GM12872 (cell line): ENCODE measurements around the gene NRDC.

Source experiments
- TF ChIP-seq, protein P1 (sequence below): IDR thresholded peaks from 3 replicates; pipeline ENCODE4 v1.5.1; 2011; ENCODE audit warnings: low read depth, mild to moderate bottlenecking, low read length, moderate library complexity; ENCODE audit not compliant: insufficient read depth

The NRDC gene

DNA sequence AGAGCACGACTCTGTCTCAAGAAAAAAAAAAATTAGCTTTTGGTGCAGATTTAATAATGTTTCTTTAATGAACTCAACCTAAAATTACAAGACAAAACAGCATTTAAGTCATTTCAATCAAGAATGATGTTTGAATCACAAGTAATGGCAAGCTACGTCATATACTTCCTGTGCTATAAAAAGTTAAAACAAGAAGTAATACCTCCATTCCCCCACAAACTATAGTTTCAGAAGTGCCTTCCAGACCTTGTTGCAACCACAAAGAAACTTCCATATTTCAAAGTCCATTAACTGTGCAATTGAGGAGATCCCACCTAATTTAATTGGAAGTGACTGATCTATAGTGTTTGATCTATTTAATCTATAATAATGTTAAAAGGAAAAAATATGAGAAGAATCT lies 15.1 kb downstream of the NRDC start:
- TF ChIP-seq, protein P1, sequence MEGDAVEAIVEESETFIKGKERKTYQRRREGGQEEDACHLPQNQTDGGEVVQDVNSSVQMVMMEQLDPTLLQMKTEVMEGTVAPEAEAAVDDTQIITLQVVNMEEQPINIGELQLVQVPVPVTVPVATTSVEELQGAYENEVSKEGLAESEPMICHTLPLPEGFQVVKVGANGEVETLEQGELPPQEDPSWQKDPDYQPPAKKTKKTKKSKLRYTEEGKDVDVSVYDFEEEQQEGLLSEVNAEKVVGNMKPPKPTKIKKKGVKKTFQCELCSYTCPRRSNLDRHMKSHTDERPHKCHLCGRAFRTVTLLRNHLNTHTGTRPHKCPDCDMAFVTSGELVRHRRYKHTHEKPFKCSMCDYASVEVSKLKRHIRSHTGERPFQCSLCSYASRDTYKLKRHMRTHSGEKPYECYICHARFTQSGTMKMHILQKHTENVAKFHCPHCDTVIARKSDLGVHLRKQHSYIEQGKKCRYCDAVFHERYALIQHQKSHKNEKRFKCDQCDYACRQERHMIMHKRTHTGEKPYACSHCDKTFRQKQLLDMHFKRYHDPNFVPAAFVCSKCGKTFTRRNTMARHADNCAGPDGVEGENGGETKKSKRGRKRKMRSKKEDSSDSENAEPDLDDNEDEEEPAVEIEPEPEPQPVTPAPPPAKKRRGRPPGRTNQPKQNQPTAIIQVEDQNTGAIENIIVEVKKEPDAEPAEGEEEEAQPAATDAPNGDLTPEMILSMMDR: no peak

DNA sequence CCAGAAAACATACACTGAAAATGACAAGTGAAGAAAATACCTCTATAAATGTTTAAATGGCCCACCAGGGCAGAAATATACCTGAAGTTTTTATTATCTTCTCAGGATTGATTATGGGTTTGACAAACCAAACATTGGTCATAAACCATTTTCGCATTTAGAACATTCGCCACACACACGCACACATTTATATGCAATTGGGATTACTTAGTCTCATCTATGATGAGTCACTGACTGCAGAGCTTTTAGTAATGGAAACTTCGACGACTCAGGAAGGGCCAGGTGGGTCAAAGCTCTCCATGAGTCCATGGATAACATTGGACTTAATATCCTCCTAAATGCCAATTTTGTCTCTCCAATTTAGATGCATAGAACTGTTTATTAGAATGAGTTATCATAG lies 16.9 kb downstream of the NRDC start:
- TF ChIP-seq, protein P1: no peak

DNA sequence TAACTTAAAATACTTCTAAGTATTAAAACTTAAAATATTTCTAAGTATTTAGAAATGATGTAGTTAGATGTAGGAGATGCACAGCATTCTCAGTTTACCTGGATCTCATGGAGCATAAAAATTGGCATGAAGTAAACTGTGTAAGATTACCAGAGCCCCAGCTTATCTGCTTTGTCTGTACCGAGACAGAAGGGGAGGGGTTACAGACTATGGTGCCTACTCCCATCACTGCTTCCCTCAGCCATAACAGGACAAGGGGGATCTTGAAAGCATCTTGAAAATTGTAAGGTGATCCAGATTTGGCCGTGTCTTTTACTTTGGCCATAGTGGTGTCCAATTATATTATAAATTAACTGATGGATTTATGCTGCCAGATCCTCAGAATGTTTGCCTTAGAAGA lies 18.8 kb downstream of the NRDC start:
- TF ChIP-seq, protein P1: no peak

DNA sequence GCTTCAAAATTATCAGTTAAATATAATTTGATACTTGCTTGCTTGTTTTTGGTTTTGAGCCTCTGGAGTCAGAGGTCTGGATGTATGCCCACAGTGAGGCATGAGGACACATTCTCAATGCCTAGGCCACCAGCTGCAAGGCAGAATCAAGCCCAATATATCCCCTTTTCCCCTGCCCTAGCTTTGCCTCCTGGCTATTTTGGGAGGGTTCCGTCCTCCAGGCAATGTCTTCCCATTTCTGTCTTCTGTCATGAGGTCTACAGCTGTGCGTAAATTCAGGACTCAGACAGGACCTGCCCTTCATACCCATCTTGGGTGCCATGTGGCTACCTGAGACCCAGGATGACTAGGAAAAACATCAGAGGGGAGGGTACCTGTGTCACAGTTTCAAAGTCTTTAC lies 19.2 kb downstream of the NRDC start:
- TF ChIP-seq, protein P1: no peak

DNA sequence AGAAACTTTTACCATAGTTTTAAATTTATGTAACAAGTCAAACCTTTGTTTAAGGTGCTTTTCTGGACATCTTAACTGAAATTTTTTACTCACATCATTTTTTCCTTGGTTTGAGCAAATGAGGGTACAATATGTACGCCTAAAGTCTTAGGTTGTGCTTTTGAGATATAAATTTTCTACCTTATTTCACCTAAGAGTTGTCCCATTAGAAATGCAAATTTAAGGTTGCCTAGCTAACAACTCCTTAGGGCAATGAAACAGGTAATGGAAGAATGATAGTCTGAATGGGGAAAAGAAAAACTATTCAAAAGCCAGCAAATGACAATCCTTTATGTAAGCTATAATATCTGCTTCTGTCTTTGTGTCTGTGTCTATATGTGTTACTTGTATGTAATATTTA lies 19.6 kb downstream of the NRDC start:
- TF ChIP-seq, protein P1: no peak

DNA sequence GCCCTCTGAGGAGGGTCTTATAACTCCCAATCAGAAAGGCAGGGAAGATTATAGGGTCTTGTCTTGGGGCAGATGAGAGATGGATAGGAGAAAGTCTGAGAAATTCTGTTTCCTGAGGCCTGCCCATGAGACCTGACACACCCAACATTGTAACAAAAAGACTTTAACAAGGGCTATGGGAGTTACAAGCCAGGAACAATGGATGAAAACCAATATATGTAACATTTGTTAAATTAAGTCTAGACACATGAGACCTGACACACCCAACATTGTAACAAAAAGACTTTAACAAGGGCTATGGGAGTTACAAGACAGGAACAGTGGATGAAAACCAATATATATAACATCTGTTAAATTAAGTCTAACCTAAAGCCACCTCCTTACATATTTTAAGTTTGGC lies 21.8 kb downstream of the NRDC start:
- TF ChIP-seq, protein P1: no peak

DNA sequence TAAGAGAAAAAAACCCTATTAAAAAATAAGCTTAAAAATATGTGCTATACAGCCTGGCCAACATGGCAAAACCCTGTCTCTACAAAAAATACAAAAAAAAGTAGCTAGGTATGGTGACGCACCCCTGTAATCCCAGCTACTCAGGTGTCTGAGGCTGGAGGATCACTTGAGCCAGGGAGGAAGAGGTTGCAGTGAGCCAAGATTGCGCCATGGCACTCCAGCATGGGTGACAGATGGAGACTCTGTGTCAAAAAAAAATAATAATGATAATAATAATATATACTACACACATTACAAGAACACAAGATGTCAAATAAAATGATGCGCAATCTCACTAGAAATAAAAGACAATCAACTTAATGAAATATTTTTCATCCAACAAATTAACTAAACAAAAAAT lies 22.9 kb downstream of the NRDC start:
- TF ChIP-seq, protein P1: no peak

DNA sequence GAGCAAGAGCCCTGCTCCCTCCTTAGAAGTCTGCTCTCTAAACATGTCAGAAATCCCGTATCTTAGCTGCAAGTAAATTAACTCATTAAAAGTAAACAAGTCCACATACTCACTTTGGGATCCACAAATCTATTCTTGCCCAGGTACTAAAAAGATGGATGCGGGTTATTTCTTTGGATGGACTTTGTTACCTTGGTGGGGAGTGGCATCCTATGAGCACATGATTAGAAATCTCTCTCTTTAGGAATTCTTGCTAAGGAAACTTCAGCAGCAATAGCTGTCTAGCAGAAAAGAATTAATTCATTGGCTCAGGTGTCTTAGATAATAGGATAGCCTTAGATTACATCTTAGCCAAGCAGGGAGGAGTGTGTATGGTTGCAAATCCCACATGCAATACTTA lies 25.2 kb downstream of the NRDC start:
- TF ChIP-seq, protein P1: no peak
